GM23338 (cell line): ENCODE measurements around the gene CLDN24. TPM values are rescaled to one million over a fixed set of nuclear protein-coding genes. Genes with fewer than 3 reads are reported as not detected.

Experiments used
- ATAC-seq: fragments of 200-7000 bp; cut with Tn5 transposase; 3 replicates; pipeline ENCODE4 v1.9.1; 2020
- DNase-seq: peaks from one replicate; pipeline ENCODE4 v3.0.0-alpha.2; 2015; ENCODE audit warnings: low spot score
- H2AFZ ChIP-seq: fragments of 200-600 bp; sonication (generic); 2 replicates; pipeline ENCODE4 v1.8.0; 2016; ENCODE audit warnings: antibody characterized with exemption, mild to moderate bottlenecking, moderate library complexity
- H3F3A ChIP-seq: fragments of 200-600 bp; sonication (generic); replicated peaks from 2 replicates; pipeline ENCODE4 v1.8.0; 2017; ENCODE audit warnings: antibody characterized with exemption, mixed run types, low read depth
- H3K27ac ChIP-seq: fragments of 200-600 bp; sonication (generic); 2 replicates; pipeline ENCODE4 v1.6.1; 2016; ENCODE audit warnings: low read depth
- H3K27me3 ChIP-seq: fragments of 200-600 bp; sonication (generic); 2 replicates; pipeline ENCODE4 v1.8.0; 2016; ENCODE audit warnings: mild to moderate bottlenecking, mixed run types, moderate library complexity; ENCODE audit not compliant: insufficient read depth
- H3K36me3 ChIP-seq: fragments of 200-600 bp; sonication (generic); 2 replicates; pipeline ENCODE4 v1.8.0; 2016; ENCODE audit warnings: mild to moderate bottlenecking; ENCODE audit not compliant: insufficient read depth
- H3K4me1 ChIP-seq: fragments of 200-600 bp; sonication (generic); 2 replicates; pipeline ENCODE4 v1.8.0; 2016; ENCODE audit warnings: mild to moderate bottlenecking, moderate library complexity; ENCODE audit not compliant: insufficient read depth
- H3K4me2 ChIP-seq: fragments of 200-600 bp; sonication (generic); 2 replicates; pipeline ENCODE4 v1.7.1; 2017; ENCODE audit warnings: mixed run types
- H3K4me3 ChIP-seq: fragments of 200-600 bp; sonication (generic); 2 replicates; pipeline ENCODE4 v1.6.1; 2016; ENCODE audit warnings: mixed run types
- H3K79me2 ChIP-seq: fragments of 200-600 bp; sonication (generic); replicated peaks from 2 replicates; pipeline ENCODE4 v1.8.0; 2017; ENCODE audit warnings: mild to moderate bottlenecking; ENCODE audit not compliant: insufficient read depth
- H3K9me2 ChIP-seq: fragments of 200-600 bp; sonication (generic); 2 replicates; pipeline ENCODE4 v1.8.0; 2017; ENCODE audit not compliant: insufficient read depth
- H4K20me1 ChIP-seq: fragments of 200-600 bp; sonication (generic); replicated peaks from 2 replicates; pipeline ENCODE4 v1.8.0; 2017; ENCODE audit warnings: mild to moderate bottlenecking; ENCODE audit not compliant: insufficient read depth
- H3K27ac Mint-ChIP-seq: 2 replicates; pipeline ENCODE4 v1.8.0; 2020; ENCODE audit warnings: inconsistent platforms, mild to moderate bottlenecking, moderate library complexity, mixed read lengths
- H3K27me3 Mint-ChIP-seq: 3 replicates; pipeline ENCODE4 v1.8.0; 2022; ENCODE audit warnings: low read depth, mild to moderate bottlenecking, moderate library complexity, mixed read lengths, inconsistent platforms; ENCODE audit not compliant: insufficient read depth, poor library complexity
- H3K36me3 Mint-ChIP-seq: 3 replicates; pipeline ENCODE4 v1.8.0; 2021; ENCODE audit warnings: low read depth, mild to moderate bottlenecking, inconsistent platforms, moderate library complexity, mixed read lengths
- H3K4me1 Mint-ChIP-seq: 3 replicates; pipeline ENCODE4 v1.8.0; 2020; ENCODE audit warnings: mild to moderate bottlenecking, inconsistent platforms, mixed read lengths
- H3K4me3 Mint-ChIP-seq: 3 replicates; pipeline ENCODE4 v1.8.0; 2021; ENCODE audit warnings: moderate library complexity, mild to moderate bottlenecking, inconsistent platforms, mixed read lengths
- H3K9me3 Mint-ChIP-seq: 3 replicates; pipeline ENCODE4 v1.8.0; 2020; ENCODE audit warnings: moderate library complexity, mild to moderate bottlenecking, inconsistent platforms, mixed read lengths
- CTCF ChIP-seq, 2 experiments: fragments of 200-600 bp in 1 of 2; sonication (generic) in 1 of 2; conservative IDR thresholded peaks; 2 replicates each; pipeline versions ENCODE4 v1.5.1 to v1.6.1; 2016 to 2017; ENCODE audit warnings: antibody characterized with exemption in 2 of 2, low read depth in 2 of 2, mild to moderate bottlenecking in 2 of 2, moderate library complexity in 1 of 2
- EZH2phosphoT487 ChIP-seq: fragments of 200-600 bp; sonication (generic); IDR thresholded peaks from one replicate; pipeline ENCODE4 v1.8.1; 2018; ENCODE audit warnings: antibody characterized with exemption; ENCODE audit not compliant: unreplicated experiment
- ZNF331 ChIP-seq: fragments of 250-450 bp; sonication (Bioruptor Pico); IDR thresholded peaks from 2 replicates; pipeline ENCODE4 v1.5.0; 2020; ENCODE audit warnings: low read depth, mild to moderate bottlenecking, moderate library complexity
- ZNF462 ChIP-seq: fragments of 250-450 bp; sonication (Bioruptor Pico); IDR thresholded peaks from 2 replicates; pipeline ENCODE4 v1.5.0; 2020; ENCODE audit warnings: mild to moderate bottlenecking, moderate library complexity
- polyA plus RNA-seq: library from polyadenylated mRNA; unstranded; fragments of >200 nt; fragmentation: Nextera tagmentation; extraction: Ambion mirVana; gene quantifications from 2 replicates; pipeline ENCODE4 v1.2.1, GENCODE V29; 2016
- total RNA-seq: library from RNA; depleted of rRNA; stranded (reverse); fragments of >200 nt; shearing (Covaris generic); gene quantifications from 2 replicates; pipeline ENCODE4 v1.2.3, GENCODE V29; 2014

The CLDN24 gene
- total and polyA plus RNA-seq, 2 experiments from 2014 or later, result not detected

GRCh38 chr4:183276106-183276505 lies 46.1 kb downstream of the CLDN24 start (continued):
- no peak for TF ChIP-seq ZNF462 (CRISPR knock-in tag)
- TF ChIP-seq EZH2phosphoT487, result no peak

GRCh38 chr4:183272384-183272783 lies 49.8 kb downstream of the CLDN24 start:
- H3K36me3 Mint-ChIP-seq, result peaks cover 95% of the 10 kb centered on the region
- H2AFZ ChIP-seq, result no peak overlapping the region
- peaks cover 66% of the 10 kb centered on the region for H3K36me3 ChIP-seq
- ATAC-seq, result no peak
- DNase-seq, result no peak
- no peak overlapping the region for H3K4me3 ChIP-seq
- H4K20me1 ChIP-seq, result no peaks in the 10 kb centered on the region
- no peaks in the 10 kb centered on the region for H3K4me1 Mint-ChIP-seq
- no peaks in the 10 kb centered on the region; the same call in 1 of the 2 replicates for H3K79me2 ChIP-seq
- H3K27ac Mint-ChIP-seq, result no peak overlapping the region
- H3K4me3 Mint-ChIP-seq, result no peak overlapping the region
- no peaks in the 10 kb centered on the region for H3K4me1 ChIP-seq
- H3K4me2 ChIP-seq, result no peak overlapping the region
- no peaks in the 10 kb centered on the region for H3K27me3 ChIP-seq
- H3K27ac ChIP-seq, result no peak overlapping the region
- H3K27me3 Mint-ChIP-seq, result no peaks in the 10 kb centered on the region
- no peaks in the 10 kb centered on the region for H3K9me2 ChIP-seq
- H3F3A ChIP-seq, result no peaks in the 10 kb centered on the region
- H3K9me3 Mint-ChIP-seq, result peaks cover 23% of the 10 kb centered on the region; the same call in 2 of the 3 replicates
- TF ChIP-seq ZNF331 (CRISPR knock-in tag), result no peak
- no peak for TF ChIP-seq ZNF462 (CRISPR knock-in tag)
- no peak for TF ChIP-seq CTCF (conservative IDR thresholded peaks at IDR 0.05; ENCODE audit: low read depth in 2 of 2)
